Activated T-helper 1 cell treated with anti-CD3 and anti-CD28 coated beads, Interleukin-12 subunit alpha, Interleukin-12 subunit beta, Interleukin-2, Interleukin-4 antibody, amounts not matched to agents 30 ng/mL and 10 ng/mL and 1 ng/mL, durations not matched to agents 14 hours and 24 hours and 36 hours (primary cell): ENCODE results near the gene TBC1D10A. TPM values are rescaled to one million over a fixed set of nuclear protein-coding genes. Genes with fewer than 3 reads are reported as not detected.

Experiments used
- DNase-seq: peaks from one replicate; pipeline ENCODE4 v3.0.0; 2021; ENCODE audit warnings: low spot score
- H3K27ac Mint-ChIP-seq: one replicate; pipeline ENCODE4 v1.8.0; 2021; ENCODE audit warnings: mild to moderate bottlenecking, mixed read lengths
- H3K27me3 Mint-ChIP-seq: one replicate; pipeline ENCODE4 v1.8.0; 2022; ENCODE audit warnings: mild to moderate bottlenecking, moderate library complexity, mixed read lengths; ENCODE audit not compliant: insufficient read depth
- H3K36me3 Mint-ChIP-seq: one replicate; pipeline ENCODE4 v1.8.0; 2021; ENCODE audit warnings: low read depth, mixed read lengths
- H3K4me1 Mint-ChIP-seq: one replicate; pipeline ENCODE4 v1.8.0; 2021; ENCODE audit warnings: low read depth, mixed read lengths
- H3K4me3 Mint-ChIP-seq: one replicate; pipeline ENCODE4 v1.8.0; 2021; ENCODE audit warnings: mild to moderate bottlenecking, moderate library complexity, mixed read lengths
- H3K9me3 Mint-ChIP-seq: one replicate; pipeline ENCODE4 v1.8.0; 2021; ENCODE audit warnings: mixed read lengths
- intact Hi-C: fragments of 100-400 bp; cut with micrococcal nuclease; formaldehyde crosslinking; loops from one replicate; pipeline ENCODE4 v1.15.1; 2024
- total RNA-seq: library from RNA; stranded (reverse); gene quantifications from 2 replicates; pipeline ENCODE4 v1.2.3, GENCODE V29; 2022

The TBC1D10A gene
- total RNA-seq, 1 donor from 2014 or later, result 17.3 TPM

DNA sequence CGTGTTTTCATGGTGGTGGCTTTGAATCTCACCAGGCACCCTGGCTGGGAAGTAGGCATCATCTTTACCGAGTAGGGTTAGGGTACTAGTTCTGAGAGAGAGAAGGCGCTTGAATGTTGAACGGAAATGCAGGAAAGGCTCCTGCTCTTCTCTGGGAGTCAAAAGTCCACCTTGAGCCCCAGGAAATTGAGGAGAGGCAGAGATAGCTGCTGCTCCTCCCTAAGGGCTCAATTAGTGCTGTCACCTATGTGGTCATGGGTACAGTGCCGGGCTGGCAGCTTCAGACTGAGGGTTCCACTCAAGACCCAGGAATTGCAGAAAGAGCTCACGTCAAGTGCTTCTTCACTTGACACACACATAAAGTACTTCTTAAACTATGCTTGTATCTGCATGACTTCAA lies 31.8 kb upstream of the TBC1D10A start:
- Mint-ChIP-seq H3K9me3 (no peaks in the 10 kb centered on the region), H3K4me1 (peaks cover 36% of the 10 kb centered on the region), H3K36me3 (peaks cover 17% of the 10 kb centered on the region), H3K4me3 (peak overlapping the region; percentile 84), H3K27me3 (peaks cover 8% of the 10 kb centered on the region), H3K27ac (no peak overlapping the region)
- intact Hi-C loops, result no loop called here
- DNase-seq, result no peak

- Mint-ChIP-seq H3K36me3 (peaks cover 21% of the 10 kb centered on the region), H3K27me3 (peaks cover 8% of the 10 kb centered on the region), H3K4me1 (peaks cover 37% of the 10 kb centered on the region), H3K4me3 (peak overlapping the region; percentile 94), H3K9me3 (no peaks in the 10 kb centered on the region), H3K27ac (peak overlapping the region; percentile 27)
- DNase-seq, result no peak
- intact Hi-C loops, result loop anchor here (1.0 kb wide), 2 partner anchors 68 to 519 kb away; partner anchors contain the start of genes ASCC2 and CASTOR1
Observed at GRCh38 chr22:30357650-30358215, 31.0 kb upstream of the TBC1D10A start.

DNA sequence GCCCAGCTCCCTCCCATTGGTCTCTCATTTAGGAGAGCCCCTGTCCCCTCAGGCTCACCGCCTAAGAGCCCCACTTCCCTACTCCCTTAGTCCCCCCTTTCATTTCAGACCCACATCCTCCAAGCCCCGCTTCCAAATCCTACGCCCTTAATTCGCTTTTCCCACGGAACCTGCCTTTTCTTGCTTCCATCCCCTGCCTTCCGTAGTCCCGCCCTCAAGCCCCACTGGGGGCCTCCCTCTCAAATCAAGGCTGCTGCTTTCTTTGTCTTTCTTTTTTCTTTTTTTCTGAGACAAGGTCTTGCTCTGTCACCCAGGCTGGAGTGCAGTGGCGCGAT lies 30.5 kb upstream of the TBC1D10A start:
- Mint-ChIP-seq H3K27ac (peak overlapping the region; percentile 73), H3K4me3 (peak overlapping the region; percentile 94), H3K9me3 (no peaks in the 10 kb centered on the region), H3K4me1 (peaks cover 37% of the 10 kb centered on the region), H3K27me3 (peaks cover 8% of the 10 kb centered on the region), H3K36me3 (peaks cover 24% of the 10 kb centered on the region)
- intact Hi-C loops, result loop anchor here (1.0 kb wide), 2 partner anchors 68 to 519 kb away; partner anchors contain the start of genes ASCC2 and CASTOR1
- DNase-seq, result no peak

- Mint-ChIP-seq H3K4me3 (peak within 1 kb of the TSS; percentile 94), H3K27me3 (peaks cover 8% of the 10 kb centered on the region), H3K9me3 (no peaks in the 10 kb centered on the region), H3K36me3 (peaks cover 29% of the 10 kb centered on the region), H3K27ac (peak within 1 kb of the TSS; percentile 90), H3K4me1 (peaks cover 43% of the 10 kb centered on the region)
- intact Hi-C loops, result loop anchor here (1.0 kb wide), 11 partner anchors 8 to 589 kb away; partner anchors contain the start of genes ASCC2, CASTOR1, OSM and RNF215
- peak; percentile 88 for DNase-seq
Observed at GRCh38 chr22:30356449-30357235, 29.9 kb upstream of the TBC1D10A start, which contains the start of the genes CCDC157 and SF3A1. TSS of gene CCDC157 (plus strand) at chr22:30357007. CDS start at chr22:30366001, 8,994 bp downstream. TSS of gene SF3A1 (minus strand) at chr22:30356894. CDS start at chr22:30356792, 102 bp downstream.

DNA sequence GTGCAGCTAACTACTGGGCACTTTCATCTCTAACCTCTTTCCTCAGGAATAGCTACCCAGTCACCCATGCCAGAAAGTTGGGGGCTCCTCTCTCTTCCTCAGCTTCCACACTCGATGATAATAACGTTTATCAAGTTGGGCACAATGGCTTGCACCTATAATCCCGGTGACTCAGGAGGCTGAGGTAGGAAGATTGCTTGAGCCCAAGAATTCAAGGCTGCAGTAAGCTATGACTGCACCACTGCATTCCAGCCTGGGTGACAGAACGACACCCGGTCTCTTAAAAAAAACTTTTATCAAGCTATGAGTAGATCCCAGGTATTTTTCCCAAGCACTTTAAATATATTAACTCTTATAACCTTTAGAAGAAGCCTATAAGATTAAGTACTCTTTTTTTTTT lies 27.9 kb upstream of the TBC1D10A start:
- Mint-ChIP-seq H3K9me3 (no peaks in the 10 kb centered on the region), H3K27ac (peak overlapping the region; percentile 79), H3K27me3 (peaks cover 8% of the 10 kb centered on the region), H3K36me3 (peaks cover 45% of the 10 kb centered on the region), H3K4me3 (peak overlapping the region; percentile 94), H3K4me1 (peaks cover 58% of the 10 kb centered on the region)
- no peak for DNase-seq
- intact Hi-C loops, result no loop called here

DNA sequence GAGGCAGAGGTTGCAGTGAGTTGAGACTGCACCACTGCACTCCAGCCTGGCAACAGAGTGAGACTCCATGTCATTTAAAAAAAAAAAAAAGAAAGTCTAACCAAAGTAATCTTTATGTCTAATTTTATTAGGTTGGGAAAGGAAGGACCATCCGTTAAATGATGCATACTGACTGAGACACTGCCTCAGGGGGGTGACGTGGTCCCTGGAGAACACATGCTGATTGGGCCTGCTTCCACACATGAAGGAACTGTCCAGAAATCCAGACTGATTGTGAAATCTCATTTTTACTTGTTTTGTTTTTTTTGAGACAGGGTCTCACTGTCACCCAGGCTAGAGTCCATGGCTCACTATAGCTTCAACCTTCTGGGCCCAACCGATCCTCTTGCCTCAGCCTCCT lies 24.5 kb upstream of the TBC1D10A start:
- no peaks in the 10 kb centered on the region for H3K9me3 Mint-ChIP-seq
- H3K4me1 Mint-ChIP-seq, result peaks cover 78% of the 10 kb centered on the region
- DNase-seq, result no peak
- H3K27ac Mint-ChIP-seq, result peak overlapping the region; percentile 73
- intact Hi-C loops, result no loop called here
- H3K36me3 Mint-ChIP-seq, result peaks cover 64% of the 10 kb centered on the region
- no peak overlapping the region for H3K4me3 Mint-ChIP-seq
- no peaks in the 10 kb centered on the region for H3K27me3 Mint-ChIP-seq

DNA sequence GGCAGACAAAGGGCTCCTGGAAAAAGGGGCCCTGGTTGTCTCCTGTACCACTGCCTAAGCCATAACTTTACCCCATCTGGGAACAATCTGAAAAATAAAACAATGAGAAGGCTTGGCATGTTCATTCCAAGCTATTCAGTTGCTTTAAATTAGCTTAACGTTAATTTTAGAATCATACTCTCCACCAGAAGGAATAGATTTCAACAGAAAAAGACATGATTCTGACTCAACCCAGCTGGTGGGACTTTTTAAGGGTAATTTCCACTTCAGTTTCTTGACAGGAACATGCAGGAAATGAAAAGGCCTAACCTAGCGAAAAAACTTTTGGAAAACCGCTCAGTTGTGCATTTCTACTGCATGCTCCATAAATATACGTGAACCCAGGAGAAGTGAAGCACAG lies 22.1 kb upstream of the TBC1D10A start:
- H3K4me3 Mint-ChIP-seq, result peak overlapping the region; percentile 31
- no peaks in the 10 kb centered on the region for H3K27me3 Mint-ChIP-seq
- peaks cover 71% of the 10 kb centered on the region for H3K36me3 Mint-ChIP-seq
- peaks cover 66% of the 10 kb centered on the region for H3K4me1 Mint-ChIP-seq
- intact Hi-C loops, result loop anchor here (1.0 kb wide), 1 partner anchor 7 kb away; the partner anchor contains the start of gene SF3A1
- no peak for DNase-seq
- no peaks in the 10 kb centered on the region for H3K9me3 Mint-ChIP-seq
- H3K27ac Mint-ChIP-seq, result peak overlapping the region; percentile 78

DNA sequence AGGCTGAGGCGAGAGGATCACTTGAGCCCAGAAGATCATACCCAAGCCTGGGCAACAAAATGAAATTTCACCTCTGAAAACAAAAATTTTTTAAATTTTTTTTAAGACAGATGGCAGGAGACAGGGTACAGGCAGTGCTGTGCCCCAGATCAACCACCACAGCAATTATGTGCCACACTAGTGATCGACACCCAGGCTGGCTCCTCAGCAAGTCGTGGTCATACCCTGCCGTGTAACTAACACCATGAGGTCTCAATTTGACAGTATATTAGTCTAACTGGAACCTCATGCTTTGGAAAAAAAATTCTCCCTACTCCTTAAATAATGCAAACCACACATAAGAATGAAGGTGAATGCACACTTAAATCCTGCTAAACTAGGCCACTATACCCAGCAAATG lies 21.7 kb upstream of the TBC1D10A start:
- H3K4me3 Mint-ChIP-seq, result peak overlapping the region; percentile 31
- H3K27ac Mint-ChIP-seq, result peak overlapping the region; percentile 78
- peaks cover 69% of the 10 kb centered on the region for H3K36me3 Mint-ChIP-seq
- H3K27me3 Mint-ChIP-seq, result no peaks in the 10 kb centered on the region
- H3K4me1 Mint-ChIP-seq, result peaks cover 63% of the 10 kb centered on the region
- no peaks in the 10 kb centered on the region for H3K9me3 Mint-ChIP-seq
- intact Hi-C loops, result loop anchor here (1.0 kb wide), 1 partner anchor 8 kb away; the partner anchor contains the start of gene SF3A1
- DNase-seq, result no peak

GRCh38 chr22:30347255-30347892 lies 20.6 kb upstream of the TBC1D10A start:
- H3K27ac Mint-ChIP-seq, result peak overlapping the region; percentile 69

DNA sequence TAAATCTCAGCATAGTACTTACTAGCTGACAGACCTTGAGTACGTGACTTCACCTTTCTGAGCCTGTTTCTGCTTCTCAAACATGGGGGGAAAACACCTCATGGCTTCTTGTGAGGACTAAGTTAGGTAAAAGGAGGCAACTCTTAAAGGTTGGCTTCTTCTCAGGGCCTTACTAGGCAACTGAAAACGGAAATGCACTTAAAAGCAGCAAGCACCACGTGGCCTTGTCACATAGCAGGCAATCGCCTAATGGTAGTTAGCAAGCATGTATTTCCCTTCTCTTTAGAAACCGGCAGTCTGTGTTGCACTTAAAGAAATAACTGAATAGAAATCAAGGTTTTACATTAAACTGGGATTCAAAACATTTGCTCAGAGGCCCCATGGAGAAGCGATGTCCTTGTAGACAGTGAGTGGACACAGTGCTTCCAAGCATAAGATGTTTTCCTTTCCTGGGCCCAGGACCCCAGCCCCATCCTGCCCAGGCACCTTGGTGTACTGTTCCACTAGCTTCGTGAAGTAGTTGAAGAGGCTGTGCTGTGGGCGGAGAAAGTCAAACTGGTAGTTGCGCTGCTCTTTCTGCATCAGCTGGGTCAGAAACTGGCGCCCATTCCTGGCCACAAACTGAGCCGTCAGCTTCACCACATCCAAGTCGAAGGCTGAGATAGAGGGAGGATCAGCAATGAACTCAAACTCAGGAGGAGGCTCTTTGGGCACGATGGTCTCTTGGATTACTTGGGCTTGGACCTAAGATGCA lies 17.9 kb upstream of the TBC1D10A start:
- no peak for DNase-seq
- H3K27ac Mint-ChIP-seq, result peak overlapping the region; percentile 82
- H3K4me3 Mint-ChIP-seq, result no peak overlapping the region
- H3K4me1 Mint-ChIP-seq, result peaks cover 41% of the 10 kb centered on the region
- intact Hi-C loops, result no loop called here
- peaks cover 65% of the 10 kb centered on the region for H3K36me3 Mint-ChIP-seq
- H3K27me3 Mint-ChIP-seq, result no peaks in the 10 kb centered on the region
- no peaks in the 10 kb centered on the region for H3K9me3 Mint-ChIP-seq

More at GRCh38 chr22:30347255-30347892, 20.6 kb upstream of the TBC1D10A start:
- intact Hi-C loops, result no loop called here
- Mint-ChIP-seq H3K4me1 (peaks cover 63% of the 10 kb centered on the region), H3K9me3 (no peaks in the 10 kb centered on the region), H3K36me3 (peaks cover 70% of the 10 kb centered on the region), H3K4me3 (peak overlapping the region; percentile 19), H3K27me3 (no peaks in the 10 kb centered on the region)
- no peak for DNase-seq

DNA sequence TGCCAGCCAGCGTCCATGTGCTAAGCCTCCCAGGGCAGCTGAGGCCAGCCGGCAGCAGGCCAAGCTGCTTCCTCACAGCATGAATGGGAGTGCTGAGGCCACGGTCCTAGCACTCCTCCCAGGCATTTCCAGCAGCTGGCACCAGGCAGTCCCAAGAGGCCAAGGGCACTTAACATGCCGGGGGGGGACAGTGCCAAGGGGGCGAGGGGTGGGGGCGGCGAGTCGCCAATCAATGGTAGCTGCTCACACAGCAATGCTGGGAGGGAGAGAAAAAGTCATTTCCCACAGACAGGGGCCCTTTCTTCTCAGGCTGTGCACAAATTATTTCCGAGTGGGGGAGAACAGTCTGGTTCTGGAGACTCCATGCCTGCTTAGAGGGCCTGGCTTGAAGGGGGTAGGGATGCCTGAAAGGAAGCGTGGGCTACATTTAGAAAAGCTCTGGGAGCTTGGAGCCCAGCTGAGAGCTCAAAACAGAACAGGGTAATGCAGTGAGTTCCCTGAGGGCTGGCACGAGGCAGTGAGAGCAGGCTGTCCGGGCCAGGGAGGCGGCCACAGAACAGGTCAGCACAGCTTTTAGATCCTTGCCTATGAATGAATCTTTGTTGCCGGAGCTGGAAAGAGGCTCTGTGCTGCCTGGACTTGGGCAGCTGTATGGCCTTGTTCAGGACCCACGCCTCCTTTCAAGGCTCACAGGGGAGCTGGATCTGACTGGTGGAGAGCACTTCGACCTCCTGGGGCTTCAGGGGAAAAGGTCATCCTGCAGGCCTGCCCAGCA lies 14.4 kb upstream of the TBC1D10A start:
- H3K27me3 Mint-ChIP-seq, result no peaks in the 10 kb centered on the region
- no peaks in the 10 kb centered on the region for H3K9me3 Mint-ChIP-seq
- no peak overlapping the region for H3K27ac Mint-ChIP-seq
- peaks cover 10% of the 10 kb centered on the region for H3K4me1 Mint-ChIP-seq
- H3K4me3 Mint-ChIP-seq, result no peak overlapping the region
- DNase-seq, result no peak
- intact Hi-C loops, result no loop called here
- peaks cover 76% of the 10 kb centered on the region for H3K36me3 Mint-ChIP-seq

DNA sequence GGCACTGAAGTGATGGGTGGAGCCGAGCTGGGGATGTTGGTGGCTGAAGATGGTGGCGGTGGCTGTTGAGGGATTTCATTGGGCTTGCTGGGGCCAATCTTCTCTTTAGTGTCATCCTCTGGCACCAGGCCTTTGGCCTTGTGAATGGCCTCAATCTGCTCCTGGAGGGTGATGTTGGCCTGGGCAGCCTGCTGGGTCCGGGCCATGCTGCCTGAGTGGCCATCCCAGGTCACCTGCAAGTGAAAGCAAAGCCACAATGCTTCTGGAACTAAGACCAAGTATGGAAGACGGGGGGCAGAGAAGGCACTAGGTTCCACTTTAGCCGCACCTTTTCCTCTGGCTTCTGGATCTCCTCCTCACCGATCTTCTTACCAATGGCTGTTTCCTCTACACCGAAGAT lies 12.1 kb upstream of the TBC1D10A start:
- H3K9me3 Mint-ChIP-seq, result no peaks in the 10 kb centered on the region
- H3K36me3 Mint-ChIP-seq, result peaks cover 75% of the 10 kb centered on the region

More for the DNA sequence above, 12.1 kb upstream of the TBC1D10A start:
- Mint-ChIP-seq H3K4me1 (peaks cover 23% of the 10 kb centered on the region), H3K4me3 (no peak overlapping the region), H3K27ac (no peak overlapping the region), H3K27me3 (no peaks in the 10 kb centered on the region)
- no peak for DNase-seq
- intact Hi-C loops, result no loop called here
